NCI-H1092 treated with DMSO at 0.1 percent for 48 hours (cell line): ENCODE measurements around the gene MTARC1.

Experiments used
- DNase-seq: peaks from one replicate; lab custom pipeline; 2025; lab: John Stamatoyannopoulos, UW

Gene MTARC1

GRCh38 chr1:220806408-220806807, 19.7 kb downstream of the MTARC1 start:
- no peak for DNase-seq

- no peak for DNase-seq
These were observed 21.0 kb downstream of the MTARC1 start for GRCh38 chr1:220807726-220808125.

GRCh38 chr1:220808345-220809186, 21.9 kb downstream of the MTARC1 start:
- DNase-seq, result no peak

GRCh38 chr1:220809187-220809550, 22.5 kb downstream of the MTARC1 start:
- DNase-seq, result no peak

- no peak for DNase-seq
These were observed 23.0 kb downstream of the MTARC1 start for GRCh38 chr1:220809704-220810103.

- DNase-seq, result peak; percentile 6
These were observed 23.5 kb downstream of the MTARC1 start for GRCh38 chr1:220810179-220810653.

GRCh38 chr1:220810963-220811362, 24.2 kb downstream of the MTARC1 start:
- DNase-seq, result no peak

GRCh38 chr1:220811695-220812094, 25.0 kb downstream of the MTARC1 start:
- no peak for DNase-seq

- DNase-seq, result no peak
These were observed 25.6 kb downstream of the MTARC1 start for GRCh38 chr1:220812308-220812707.

GRCh38 chr1:220813013-220813412, 26.3 kb downstream of the MTARC1 start:
- no peak for DNase-seq

GRCh38 chr1:220815409-220815808, 28.7 kb downstream of the MTARC1 start:
- DNase-seq, result no peak

- DNase-seq, result no peak
These were observed 31.2 kb downstream of the MTARC1 start for GRCh38 chr1:220817907-220818306.

- DNase-seq, result no peak
These were observed 31.9 kb downstream of the MTARC1 start for GRCh38 chr1:220818421-220819173.

- no peak for DNase-seq
These were observed 32.8 kb downstream of the MTARC1 start for GRCh38 chr1:220819467-220820026.

GRCh38 chr1:220824031-220824989, 37.6 kb downstream of the MTARC1 start:
- no peak for DNase-seq

- DNase-seq, result no peak
These were observed 39.3 kb downstream of the MTARC1 start for GRCh38 chr1:220825819-220826551.

GRCh38 chr1:220826729-220827128, 40.0 kb downstream of the MTARC1 start:
- no peak for DNase-seq

- no peak for DNase-seq
These were observed 40.9 kb downstream of the MTARC1 start for GRCh38 chr1:220827445-220828178.

- DNase-seq, result no peak
These were observed 41.4 kb downstream of the MTARC1 start for GRCh38 chr1:220828179-220828490.

- no peak for DNase-seq
These were observed 42.4 kb downstream of the MTARC1 start for GRCh38 chr1:220828950-220829586.
